ENCODE measurements around the gene ADGRB3.
"Not testable (repeated sequence)": the region's sequence is repeated elsewhere in the genome, so short reads cannot be mapped to it uniquely, and the experiment has no call there.

ADGRB3 gene

GRCh38 chr6:69263297-69263696, 628.2 kb downstream of the ADGRB3 start:
- Histone ChIP-seq H3K36me3 (replicated peaks) (no peaks in the 10 kb centered on the region), H3K4me1 (no peaks in the 10 kb centered on the region), H3K9me3 (no peaks in the 10 kb centered on the region), H3K4me3 (no peak overlapping the region), H3K27me3 (ENCODE audit: low read depth) (peaks cover 2% of the 10 kb centered on the region; the same call in 1 of the 2 replicates)
- in situ Hi-C loops (cut with MboI; ENCODE audit: low sequenced_read_pairs): no loop called here
- no peak for DNase-seq (ENCODE audit: low spot score in 2 of 2)

- Histone ChIP-seq H3K9me3 (no peaks in the 10 kb centered on the region), H3K36me3 (replicated peaks) (no peaks in the 10 kb centered on the region), H3K4me3 (no peak overlapping the region), H3K4me1 (no peaks in the 10 kb centered on the region), H3K27me3 (ENCODE audit: low read depth) (peaks cover 2% of the 10 kb centered on the region; the same call in 1 of the 2 replicates)
- no peak for DNase-seq (ENCODE audit: low spot score in 2 of 2)
- in situ Hi-C loops (cut with MboI; ENCODE audit: low sequenced_read_pairs): no loop called here
Measured at GRCh38 chr6:69265090-69265489, 630.0 kb downstream of the ADGRB3 start.

- DNase-seq (ENCODE audit: low spot score in 2 of 2): no peak
- Histone ChIP-seq H3K4me3 (no peak overlapping the region), H3K27me3 (ENCODE audit: low read depth) (peaks cover 2% of the 10 kb centered on the region; the same call in 1 of the 2 replicates), H3K4me1 (no peaks in the 10 kb centered on the region), H3K9me3 (no peaks in the 10 kb centered on the region), H3K36me3 (replicated peaks) (no peaks in the 10 kb centered on the region)
- in situ Hi-C loops (cut with MboI; ENCODE audit: low sequenced_read_pairs): no loop called here
Measured at GRCh38 chr6:69265706-69266105, 630.6 kb downstream of the ADGRB3 start.

- DNase-seq (ENCODE audit: low spot score in 2 of 2): no peak
- Histone ChIP-seq H3K4me3 (no peak overlapping the region), H3K36me3 (replicated peaks) (no peaks in the 10 kb centered on the region), H3K4me1 (peaks cover 10% of the 10 kb centered on the region; the same call in 1 of the 2 replicates), H3K27me3 (ENCODE audit: low read depth) (no peaks in the 10 kb centered on the region), H3K9me3 (no peaks in the 10 kb centered on the region)
- in situ Hi-C loops (cut with MboI; ENCODE audit: low sequenced_read_pairs): no loop called here
Measured at GRCh38 chr6:69276204-69276603, 641.1 kb downstream of the ADGRB3 start.

- H3K4me3 ChIP-seq: no peak overlapping the region
- H3K36me3 ChIP-seq (replicated peaks): no peaks in the 10 kb centered on the region
- H3K9me3 ChIP-seq: no peaks in the 10 kb centered on the region
- no peak for DNase-seq (ENCODE audit: low spot score in 2 of 2)
- in situ Hi-C loops (cut with MboI; ENCODE audit: low sequenced_read_pairs): no loop called here
- no peaks in the 10 kb centered on the region for H3K27me3 ChIP-seq (ENCODE audit: low read depth)
- H3K4me1 ChIP-seq: peaks cover 20% of the 10 kb centered on the region
Measured at GRCh38 chr6:69279805-69280204, 644.7 kb downstream of the ADGRB3 start.

GRCh38 chr6:69280858-69281257, 645.8 kb downstream of the ADGRB3 start:
- in situ Hi-C loops (cut with MboI; ENCODE audit: low sequenced_read_pairs): no loop called here
- Histone ChIP-seq H3K4me3 (no peak overlapping the region), H3K27me3 (ENCODE audit: low read depth) (no peaks in the 10 kb centered on the region)

GRCh38 chr6:69284176-69284730, 649.2 kb downstream of the ADGRB3 start:
- H3K4me1 ChIP-seq: peaks cover 10% of the 10 kb centered on the region
- H3K27me3 ChIP-seq (ENCODE audit: low read depth): no peaks in the 10 kb centered on the region
- no peak overlapping the region for H3K4me3 ChIP-seq
- peak; percentile 37 to 69 for DNase-seq (ENCODE audit: low spot score in 2 of 2)
- no peaks in the 10 kb centered on the region for H3K36me3 ChIP-seq (replicated peaks)
- in situ Hi-C loops (cut with MboI; ENCODE audit: low sequenced_read_pairs): no loop called here
- no peaks in the 10 kb centered on the region for H3K9me3 ChIP-seq

More at GRCh38 chr6:69280858-69281257, 645.8 kb downstream of the ADGRB3 start:
- DNase-seq (ENCODE audit: low spot score in 2 of 2): no peak
- peaks cover 20% of the 10 kb centered on the region for H3K4me1 ChIP-seq
- H3K36me3 ChIP-seq (replicated peaks): no peaks in the 10 kb centered on the region
- H3K9me3 ChIP-seq: no peaks in the 10 kb centered on the region

- Histone ChIP-seq H3K27me3 (ENCODE audit: low read depth) (no peaks in the 10 kb centered on the region), H3K36me3 (replicated peaks) (no peaks in the 10 kb centered on the region), H3K4me1 (peaks cover 10% of the 10 kb centered on the region), H3K9me3 (no peaks in the 10 kb centered on the region), H3K4me3 (no peak overlapping the region)
- DNase-seq (ENCODE audit: low spot score in 2 of 2): no peak
- in situ Hi-C loops (cut with MboI; ENCODE audit: low sequenced_read_pairs): no loop called here
Measured at GRCh38 chr6:69285054-69285453, 650.0 kb downstream of the ADGRB3 start.

GRCh38 chr6:69286331-69286730, 651.2 kb downstream of the ADGRB3 start:
- in situ Hi-C loops (cut with MboI; ENCODE audit: low sequenced_read_pairs): no loop called here
- Histone ChIP-seq H3K36me3 (replicated peaks) (no peaks in the 10 kb centered on the region), H3K27me3 (ENCODE audit: low read depth) (no peaks in the 10 kb centered on the region), H3K4me1 (peaks cover 10% of the 10 kb centered on the region), H3K4me3 (no peak overlapping the region), H3K9me3 (no peaks in the 10 kb centered on the region)
- DNase-seq (ENCODE audit: low spot score in 2 of 2): no peak

GRCh38 chr6:69288198-69288597, 653.1 kb downstream of the ADGRB3 start:
- peaks cover 10% of the 10 kb centered on the region for H3K4me1 ChIP-seq
- H3K9me3 ChIP-seq; in situ Hi-C loops (cut with MboI; ENCODE audit: low sequenced_read_pairs); DNase-seq (ENCODE audit: low spot score in 2 of 2); H3K4me3 ChIP-seq; H3K27me3 ChIP-seq (ENCODE audit: low read depth); H3K36me3 ChIP-seq (replicated peaks): not testable (repeated sequence)

- in situ Hi-C loops (cut with MboI; ENCODE audit: low sequenced_read_pairs): no loop called here
Measured at GRCh38 chr6:69289689-69290495, 654.8 kb downstream of the ADGRB3 start.

GRCh38 chr6:69293471-69293870, 658.4 kb downstream of the ADGRB3 start:
- DNase-seq (ENCODE audit: low spot score in 2 of 2): no peak
- no peaks in the 10 kb centered on the region for H3K36me3 ChIP-seq (replicated peaks)
- no peaks in the 10 kb centered on the region for H3K27me3 ChIP-seq (ENCODE audit: low read depth)
- H3K9me3 ChIP-seq: no peaks in the 10 kb centered on the region
- in situ Hi-C loops (cut with MboI; ENCODE audit: low sequenced_read_pairs): no loop called here
- no peak overlapping the region for H3K4me3 ChIP-seq
- H3K4me1 ChIP-seq: no peaks in the 10 kb centered on the region

More at GRCh38 chr6:69289689-69290495, 654.8 kb downstream of the ADGRB3 start:
- Histone ChIP-seq H3K4me1 (no peaks in the 10 kb centered on the region), H3K36me3 (replicated peaks) (no peaks in the 10 kb centered on the region), H3K4me3 (no peak overlapping the region), H3K27me3 (ENCODE audit: low read depth) (no peaks in the 10 kb centered on the region), H3K9me3 (no peaks in the 10 kb centered on the region)
- no peak for DNase-seq (ENCODE audit: low spot score in 2 of 2)

- in situ Hi-C loops (cut with MboI; ENCODE audit: low sequenced_read_pairs): no loop called here
- Histone ChIP-seq H3K4me1 (no peaks in the 10 kb centered on the region), H3K27me3 (ENCODE audit: low read depth) (no peaks in the 10 kb centered on the region), H3K36me3 (replicated peaks) (no peaks in the 10 kb centered on the region), H3K9me3 (no peaks in the 10 kb centered on the region), H3K4me3 (no peak overlapping the region)
- DNase-seq (ENCODE audit: low spot score in 2 of 2): no peak
Measured at GRCh38 chr6:69294407-69294806, 659.3 kb downstream of the ADGRB3 start.

GRCh38 chr6:69294862-69295261, 659.8 kb downstream of the ADGRB3 start:
- Histone ChIP-seq H3K4me3 (no peak overlapping the region), H3K9me3 (no peaks in the 10 kb centered on the region), H3K27me3 (ENCODE audit: low read depth) (no peaks in the 10 kb centered on the region), H3K4me1 (no peaks in the 10 kb centered on the region), H3K36me3 (replicated peaks) (no peaks in the 10 kb centered on the region)
- in situ Hi-C loops (cut with MboI; ENCODE audit: low sequenced_read_pairs): no loop called here
- DNase-seq (ENCODE audit: low spot score in 2 of 2): no peak

Measured in HAP-1 (cell line).